ENCODE measurements around the gene TAS2R41.
"Not testable (repeated sequence)": the region's sequence is repeated elsewhere in the genome, so short reads cannot be mapped to it uniquely, and the experiment has no call there.

The TAS2R41 gene

DNA sequence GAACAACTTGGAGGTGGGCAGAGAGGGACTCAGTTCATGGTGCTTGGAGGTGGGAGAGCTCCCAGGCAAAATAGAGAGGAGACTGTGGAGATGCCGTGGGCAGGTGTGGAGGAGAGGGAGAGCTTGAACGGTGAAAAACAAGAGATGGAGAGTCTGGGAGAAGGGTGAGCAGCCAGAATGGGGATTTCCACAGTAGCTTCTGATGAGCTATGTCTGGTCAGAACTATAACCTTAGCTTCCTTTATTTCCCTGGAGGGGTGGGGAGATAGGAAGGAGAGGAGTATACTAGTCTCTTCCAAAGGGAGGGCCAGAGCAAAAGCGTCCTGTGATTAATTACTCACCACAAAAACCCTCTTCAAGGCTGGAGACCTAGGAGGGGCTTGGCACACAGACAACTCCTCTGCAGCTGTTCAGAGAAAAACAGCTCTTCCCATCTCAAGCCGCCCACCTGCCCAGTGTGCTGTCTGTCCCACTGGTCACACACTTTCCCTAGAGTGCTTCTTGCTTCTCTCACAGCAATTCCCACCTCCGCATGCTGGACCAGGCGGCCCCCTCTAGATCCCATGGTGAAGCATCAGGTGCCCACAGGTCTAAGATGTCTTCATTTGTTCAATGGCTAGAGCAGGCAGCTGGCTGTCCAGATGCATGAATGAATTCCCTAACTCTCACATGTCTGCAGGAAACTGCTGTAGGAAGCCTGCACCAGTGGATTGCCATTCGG is 41.9 kb downstream of the TAS2R41 start:
- no peak for DNase-seq

DNA sequence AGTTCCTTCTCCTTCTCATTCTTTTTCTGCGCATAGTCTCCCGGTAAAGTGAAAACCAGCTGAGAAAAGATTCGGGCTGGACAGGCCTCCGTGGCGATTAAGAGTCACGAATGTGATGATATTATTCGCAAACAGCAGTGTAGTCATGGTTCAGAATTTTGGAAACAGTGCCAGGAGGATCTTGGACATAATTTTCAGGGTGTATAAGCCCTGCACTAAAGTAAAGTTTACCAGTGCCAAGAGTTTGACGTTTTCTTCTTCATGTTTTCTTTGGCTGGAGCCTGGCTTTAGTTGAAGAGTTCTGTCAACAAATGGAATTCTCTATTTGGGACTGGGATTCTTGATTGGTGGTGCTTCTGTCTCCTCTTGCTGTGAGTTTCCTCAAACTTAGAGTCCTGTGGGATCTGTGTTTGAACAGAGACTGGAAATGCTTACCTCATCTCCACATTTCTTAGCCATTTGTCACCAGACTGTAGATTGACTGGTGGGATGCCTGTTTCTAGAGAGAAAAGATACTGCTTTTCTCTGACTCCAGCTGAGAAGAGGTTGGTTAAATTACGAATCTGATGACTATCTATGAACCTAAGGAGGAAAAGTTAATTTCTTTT is 44.7 kb downstream of the TAS2R41 start:
- not testable (repeated sequence) for DNase-seq
